Neural cell (in vitro differentiated cells): Measurements from ENCODE around the gene DISP2. TPM values are rescaled to one million over a fixed set of nuclear protein-coding genes. Genes with fewer than 3 reads are reported as not detected.

Experiments
- H2AFZ ChIP-seq: fragments of 200-600, 300-800 bp; sonication (generic), shearing (Covaris generic); 2 replicates; pipeline ENCODE4 v1.6.0; 2014; ENCODE audit warnings: low read depth, mild to moderate bottlenecking, antibody characterized with exemption, low read length, moderate library complexity
- H3F3A ChIP-seq: fragments of 200-600 bp; shearing (Covaris generic); 2 replicates; pipeline ENCODE4 v1.6.1; 2016; ENCODE audit warnings: mild to moderate bottlenecking, moderate library complexity, mixed read lengths, antibody characterized with exemption, low read length; ENCODE audit not compliant: insufficient read depth, poor library complexity, severe bottlenecking
- H3K27ac ChIP-seq: fragments of 200-600, 300-800 bp; sonication (generic), shearing (Covaris generic); 2 replicates; pipeline ENCODE4 v1.5.1; 2014; ENCODE audit warnings: mild to moderate bottlenecking, low read length, moderate library complexity
- H3K27me3 ChIP-seq: fragments of 300-800, 200-600 bp; sonication (generic), shearing (Covaris generic); 2 replicates; pipeline ENCODE4 v1.6.0; 2014; ENCODE audit warnings: mild to moderate bottlenecking, low read depth, low read length, moderate library complexity; ENCODE audit not compliant: insufficient read depth
- H3K36me3 ChIP-seq: fragments of 300-800, 200-600 bp; sonication (generic), shearing (Covaris generic); 2 replicates; pipeline ENCODE4 v1.5.1; 2014; ENCODE audit warnings: mild to moderate bottlenecking, antibody characterized with exemption, low read length, moderate library complexity; ENCODE audit not compliant: insufficient read depth
- H3K4me2 ChIP-seq: fragments of 300-800, 200-600 bp; sonication (generic), shearing (Covaris generic); 2 replicates; pipeline ENCODE4 v1.6.0; 2014; ENCODE audit warnings: mild to moderate bottlenecking, low read length
- H3K4me3 ChIP-seq: fragments of 300-800, 200-600 bp; sonication (generic), shearing (Covaris generic); 2 replicates; pipeline ENCODE4 v1.5.1; 2014; ENCODE audit warnings: mild to moderate bottlenecking, low read length, moderate library complexity
- H3K79me2 ChIP-seq: fragments of 200-600 bp; shearing (Covaris generic); replicated peaks from 2 replicates; pipeline ENCODE4 v1.6.0; 2014; ENCODE audit warnings: mild to moderate bottlenecking, low read length, moderate library complexity; ENCODE audit not compliant: insufficient read depth
- H3K9ac ChIP-seq: fragments of 300-800, 200-600 bp; sonication (generic), shearing (Covaris generic); 2 replicates; pipeline ENCODE4 v1.6.1; 2016; ENCODE audit warnings: mild to moderate bottlenecking, low read length, mixed read lengths
- H3K9me2 ChIP-seq: fragments of 200-600 bp; shearing (Covaris generic); 2 replicates; pipeline ENCODE4 v1.6.1; 2016; ENCODE audit warnings: mild to moderate bottlenecking, low read length, mixed read lengths; ENCODE audit not compliant: insufficient read depth
- H3K9me3 ChIP-seq: fragments of 200-600, 300-800 bp; sonication (generic), shearing (Covaris generic); 2 replicates; pipeline ENCODE4 v1.6.1; 2016; ENCODE audit warnings: mild to moderate bottlenecking, mixed run types, low read length, moderate library complexity, mixed read lengths
- H4K20me1 ChIP-seq: fragments of 200-600 bp; shearing (Covaris generic); 2 replicates; pipeline ENCODE4 v1.6.1; 2016; ENCODE audit warnings: mild to moderate bottlenecking, mixed run types; ENCODE audit not compliant: insufficient read depth
- CTCF ChIP-seq: fragments of 450-650 bp; IDR thresholded peaks from 2 replicates; pipeline ENCODE4 v1.5.1; 2014; ENCODE audit warnings: antibody characterized with exemption, mild to moderate bottlenecking, moderate library complexity; ENCODE audit not compliant: poor library complexity, severe bottlenecking
- EP300 ChIP-seq: fragments of 450-650 bp; conservative IDR thresholded peaks from 2 replicates; pipeline ENCODE4 v1.6.1; 2014; ENCODE audit warnings: antibody characterized with exemption, mild to moderate bottlenecking, moderate library complexity; ENCODE audit not compliant: poor library complexity, severe bottlenecking
- EZH2 ChIP-seq: fragments of 200-600, 300-800 bp; shearing (Covaris generic), sonication (generic); IDR thresholded peaks from 2 replicates; pipeline ENCODE4 v1.6.1; 2014; ENCODE audit warnings: antibody characterized with exemption, low read length, borderline replicate concordance, mild to moderate bottlenecking; ENCODE audit not compliant: insufficient read depth, poor library complexity, severe bottlenecking
- MXI1 ChIP-seq: fragments of 450-650 bp; conservative IDR thresholded peaks from 2 replicates; pipeline ENCODE4 v1.6.1; 2014; ENCODE audit warnings: antibody characterized with exemption, mild to moderate bottlenecking; ENCODE audit not compliant: poor library complexity, severe bottlenecking
- POLR2AphosphoS5 ChIP-seq: IDR thresholded peaks from 2 replicates; pipeline ENCODE4 v1.6.1; 2012
- RAD21 ChIP-seq: fragments of 450-650 bp; conservative IDR thresholded peaks from 2 replicates; pipeline ENCODE4 v1.6.1; 2014; ENCODE audit warnings: antibody characterized with exemption, mild to moderate bottlenecking, moderate library complexity
- REST ChIP-seq: IDR thresholded peaks from 2 replicates; pipeline ENCODE4 v1.6.1; 2012; ENCODE audit warnings: borderline replicate concordance
- SMC3 ChIP-seq: fragments of 450-650 bp; conservative IDR thresholded peaks from 2 replicates; pipeline ENCODE4 v1.6.1; 2014; ENCODE audit warnings: antibody characterized with exemption, mild to moderate bottlenecking, moderate library complexity; ENCODE audit not compliant: poor library complexity
- TAF1 ChIP-seq: IDR thresholded peaks from 2 replicates; pipeline ENCODE4 v1.6.1; 2012; ENCODE audit warnings: low read depth
- polyA plus RNA-seq: library from polyadenylated mRNA; depleted of rRNA; stranded (reverse); fragments of >200 nt; gene quantifications from 2 replicates; pipeline ENCODE4 v1.2.3, GENCODE V29; 2014

Gene DISP2
- polyA plus RNA-seq, 1 donor from 2014 or later, result 26.0 TPM

- Histone ChIP-seq H3K9me2 (no peaks in the 10 kb centered on the region), H3K9me3 (no peaks in the 10 kb centered on the region), H3F3A (no peaks in the 10 kb centered on the region), H3K27me3 (no peaks in the 10 kb centered on the region), H3K9ac (no peak overlapping the region), H3K79me2 (no peaks in the 10 kb centered on the region), H2AFZ (no peak overlapping the region), H3K4me3 (no peak overlapping the region), H3K36me3 (peaks cover 5% of the 10 kb centered on the region), H3K4me2 (no peak overlapping the region), H3K27ac (no peak overlapping the region), H4K20me1 (no peaks in the 10 kb centered on the region)
- TF ChIP-seq EP300 (no peak), RAD21 (no peak)
Observed at GRCh38 chr15:40412095-40412759, 54.2 kb downstream of the DISP2 start.

- Histone ChIP-seq H2AFZ (no peak overlapping the region), H3F3A (no peaks in the 10 kb centered on the region), H3K27ac (no peak overlapping the region), H3K36me3 (peaks cover 5% of the 10 kb centered on the region), H3K4me2 (no peak overlapping the region), H3K27me3 (no peaks in the 10 kb centered on the region), H3K9ac (no peak overlapping the region), H3K9me3 (no peaks in the 10 kb centered on the region), H3K9me2 (no peaks in the 10 kb centered on the region), H4K20me1 (no peaks in the 10 kb centered on the region), H3K79me2 (no peaks in the 10 kb centered on the region), H3K4me3 (no peak overlapping the region)
- TF ChIP-seq EP300 (no peak), MXI1 (no peak), CTCF (no peak), EZH2 (no peak), TAF1 (no peak), POLR2AphosphoS5 (no peak), SMC3 (no peak)
Observed at GRCh38 chr15:40413036-40413435, 55.0 kb downstream of the DISP2 start.

GRCh38 chr15:40414816-40415215 lies 56.8 kb downstream of the DISP2 start:
- no peak overlapping the region for H2AFZ ChIP-seq
- H3K36me3 ChIP-seq, result peaks cover 5% of the 10 kb centered on the region
- no peak overlapping the region for H3K27ac ChIP-seq
- H3K4me3 ChIP-seq, result no peak overlapping the region
- no peak for TF ChIP-seq TAF1
- TF ChIP-seq SMC3, result no peak
- TF ChIP-seq POLR2AphosphoS5, result no peak
- no peak for TF ChIP-seq RAD21
- no peak for TF ChIP-seq CTCF
- no peak for TF ChIP-seq EZH2
- no peak for TF ChIP-seq MXI1
- TF ChIP-seq EP300, result no peak
- TF ChIP-seq REST, result no peak
- no peaks in the 10 kb centered on the region for H3F3A ChIP-seq
- H3K9me2 ChIP-seq, result no peaks in the 10 kb centered on the region
- no peak overlapping the region for H3K9ac ChIP-seq
- no peaks in the 10 kb centered on the region for H3K27me3 ChIP-seq
- no peaks in the 10 kb centered on the region for H3K79me2 ChIP-seq
- no peak overlapping the region for H3K4me2 ChIP-seq
- no peaks in the 10 kb centered on the region for H3K9me3 ChIP-seq
- H4K20me1 ChIP-seq, result no peaks in the 10 kb centered on the region
